Measurements from ENCODE around the gene THSD7A.

DNA sequence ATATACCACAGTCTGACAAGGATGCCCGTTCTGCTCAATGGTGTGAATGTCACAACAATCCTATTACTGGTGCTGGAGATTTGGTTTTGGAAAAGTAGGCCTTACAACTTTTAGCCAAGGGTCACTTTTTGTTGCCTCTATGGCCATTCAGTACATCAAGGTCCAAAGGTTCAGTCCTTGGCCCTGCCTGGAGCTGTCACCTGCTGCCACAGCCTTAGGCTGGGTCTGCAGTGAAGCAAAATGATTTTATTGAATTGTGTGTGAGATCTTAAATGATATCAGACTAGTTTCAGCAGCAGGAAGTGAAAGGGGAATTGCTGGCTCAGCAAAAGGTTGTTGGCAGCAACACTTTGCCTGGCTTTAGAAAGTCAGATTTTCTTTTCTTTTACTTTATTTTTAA lies 427.6 kb downstream of the THSD7A start:
- TF ChIP-seq MAFK (conservative IDR thresholded peaks at IDR 0.05 in 1 of 2, IDR thresholded peaks at IDR 0.05 in 1 of 2; ENCODE audit: low read length in 2 of 2) (peak; percentile 88 to 95), FOXK1 (CRISPR knock-in tag; IDR thresholded peaks at IDR 0.05; ENCODE audit: borderline replicate concordance, low read depth) (no peak)
- TF ChIP-seq, protein P1, sequence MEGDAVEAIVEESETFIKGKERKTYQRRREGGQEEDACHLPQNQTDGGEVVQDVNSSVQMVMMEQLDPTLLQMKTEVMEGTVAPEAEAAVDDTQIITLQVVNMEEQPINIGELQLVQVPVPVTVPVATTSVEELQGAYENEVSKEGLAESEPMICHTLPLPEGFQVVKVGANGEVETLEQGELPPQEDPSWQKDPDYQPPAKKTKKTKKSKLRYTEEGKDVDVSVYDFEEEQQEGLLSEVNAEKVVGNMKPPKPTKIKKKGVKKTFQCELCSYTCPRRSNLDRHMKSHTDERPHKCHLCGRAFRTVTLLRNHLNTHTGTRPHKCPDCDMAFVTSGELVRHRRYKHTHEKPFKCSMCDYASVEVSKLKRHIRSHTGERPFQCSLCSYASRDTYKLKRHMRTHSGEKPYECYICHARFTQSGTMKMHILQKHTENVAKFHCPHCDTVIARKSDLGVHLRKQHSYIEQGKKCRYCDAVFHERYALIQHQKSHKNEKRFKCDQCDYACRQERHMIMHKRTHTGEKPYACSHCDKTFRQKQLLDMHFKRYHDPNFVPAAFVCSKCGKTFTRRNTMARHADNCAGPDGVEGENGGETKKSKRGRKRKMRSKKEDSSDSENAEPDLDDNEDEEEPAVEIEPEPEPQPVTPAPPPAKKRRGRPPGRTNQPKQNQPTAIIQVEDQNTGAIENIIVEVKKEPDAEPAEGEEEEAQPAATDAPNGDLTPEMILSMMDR (CRISPR knock-in tag; IDR thresholded peaks at IDR 0.05) = no peak
